ELF-1 (cell line): ENCODE measurements around the gene MOB3A.

ENCODE experiments used
- DNase-seq: peaks from one replicate; pipeline ENCODE4 v3.0.0-alpha.2; 2016; ENCODE audit warnings: low read depth, low spot score

The MOB3A gene

DNA sequence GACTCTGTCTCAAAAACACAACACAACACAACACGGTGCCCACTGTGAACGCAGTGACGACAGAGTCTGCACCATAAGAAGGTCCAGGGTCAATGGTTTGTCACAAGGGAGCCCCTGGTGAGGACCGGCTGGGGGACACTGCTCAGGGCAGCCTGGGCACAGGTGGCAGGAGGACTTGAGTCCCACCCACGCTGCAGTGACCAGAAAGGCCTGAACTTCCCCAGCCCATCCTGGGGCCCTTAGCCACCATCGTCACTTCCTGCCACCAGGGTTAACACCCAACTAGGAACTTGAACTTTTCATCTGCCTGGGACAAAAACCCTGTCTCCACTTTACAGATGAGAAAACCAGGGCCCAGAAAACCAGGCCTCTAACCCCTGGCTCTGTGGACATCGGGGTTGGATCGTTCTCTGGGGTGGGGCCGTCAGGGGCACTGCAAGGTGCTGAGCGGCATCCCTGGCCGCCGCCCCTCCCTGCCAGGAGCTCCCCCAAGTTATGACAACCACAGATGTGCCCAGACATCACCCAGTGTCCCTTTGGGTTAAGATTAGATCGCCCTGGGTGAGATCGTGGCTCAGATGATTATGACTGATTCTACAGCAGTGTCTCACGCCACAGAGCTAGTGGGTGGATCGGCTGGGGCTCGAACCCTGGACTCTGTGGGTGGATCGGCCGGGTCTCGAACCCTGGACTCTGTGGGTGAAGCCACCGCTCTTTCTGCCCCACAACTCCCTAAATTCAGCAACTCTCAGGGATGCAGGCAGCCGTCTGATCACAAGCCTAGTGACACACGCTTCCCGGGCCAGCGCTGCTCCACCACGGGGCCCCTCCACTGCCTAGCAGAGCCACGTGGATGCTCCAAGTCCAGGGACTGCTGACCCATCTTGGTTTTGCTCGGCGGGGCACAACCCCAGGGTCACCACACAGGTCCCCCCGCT, 14.0 kb downstream of the MOB3A start:
- DNase-seq, result no peak

DNA sequence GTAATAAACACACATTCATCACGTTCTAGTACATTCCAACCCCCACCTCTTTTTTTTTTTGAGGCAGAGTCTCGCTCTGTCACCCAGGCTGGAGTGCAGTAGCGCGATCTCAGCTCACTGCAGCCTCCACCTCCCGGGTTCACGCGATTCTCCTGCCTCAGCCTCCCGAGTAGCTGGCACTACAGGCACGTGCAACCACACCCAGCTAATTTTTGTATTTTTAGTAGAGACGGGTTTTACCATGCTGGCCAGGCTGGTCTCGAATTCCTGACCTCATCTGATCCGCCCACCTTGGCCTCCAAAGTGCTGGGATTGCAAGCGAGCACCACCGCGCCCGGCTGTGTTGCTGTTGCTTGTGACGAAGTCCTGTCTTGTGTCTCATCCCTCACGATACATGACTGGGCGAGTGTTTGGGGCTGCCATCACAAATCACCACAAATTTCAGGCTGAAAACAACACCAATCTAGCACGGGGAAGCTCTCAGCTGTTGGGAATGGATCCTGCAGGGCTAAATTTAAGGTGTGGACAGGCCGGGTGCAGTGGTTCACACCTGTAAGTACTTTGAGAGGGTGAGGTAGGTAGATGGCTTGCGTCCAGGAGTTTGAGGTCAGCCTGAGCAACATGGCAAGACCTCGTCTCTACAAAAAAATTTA, 15.7 kb downstream of the MOB3A start:
- DNase-seq, result no peak

DNA sequence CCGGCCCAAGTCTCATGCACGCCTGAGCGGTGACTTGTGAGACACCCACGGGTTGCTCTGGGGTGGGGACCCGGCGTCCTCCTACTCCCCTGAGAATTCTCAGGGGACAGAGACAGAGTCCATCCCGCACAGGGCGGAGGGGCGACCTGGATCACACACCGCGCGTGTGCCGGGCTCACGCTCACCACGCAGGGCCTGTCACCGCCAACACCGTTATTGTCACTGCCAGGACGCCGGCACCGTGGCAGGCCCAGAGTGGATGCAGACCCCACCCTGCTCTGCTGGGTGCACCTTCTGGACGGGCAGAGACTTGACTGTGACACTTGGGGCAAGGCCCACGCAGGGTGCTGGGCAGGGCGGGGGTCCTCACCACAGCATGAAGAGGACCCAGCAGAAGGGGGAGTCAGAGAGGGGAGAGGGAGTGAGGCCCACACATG, 16.2 kb downstream of the MOB3A start:
- DNase-seq, result no peak

DNA sequence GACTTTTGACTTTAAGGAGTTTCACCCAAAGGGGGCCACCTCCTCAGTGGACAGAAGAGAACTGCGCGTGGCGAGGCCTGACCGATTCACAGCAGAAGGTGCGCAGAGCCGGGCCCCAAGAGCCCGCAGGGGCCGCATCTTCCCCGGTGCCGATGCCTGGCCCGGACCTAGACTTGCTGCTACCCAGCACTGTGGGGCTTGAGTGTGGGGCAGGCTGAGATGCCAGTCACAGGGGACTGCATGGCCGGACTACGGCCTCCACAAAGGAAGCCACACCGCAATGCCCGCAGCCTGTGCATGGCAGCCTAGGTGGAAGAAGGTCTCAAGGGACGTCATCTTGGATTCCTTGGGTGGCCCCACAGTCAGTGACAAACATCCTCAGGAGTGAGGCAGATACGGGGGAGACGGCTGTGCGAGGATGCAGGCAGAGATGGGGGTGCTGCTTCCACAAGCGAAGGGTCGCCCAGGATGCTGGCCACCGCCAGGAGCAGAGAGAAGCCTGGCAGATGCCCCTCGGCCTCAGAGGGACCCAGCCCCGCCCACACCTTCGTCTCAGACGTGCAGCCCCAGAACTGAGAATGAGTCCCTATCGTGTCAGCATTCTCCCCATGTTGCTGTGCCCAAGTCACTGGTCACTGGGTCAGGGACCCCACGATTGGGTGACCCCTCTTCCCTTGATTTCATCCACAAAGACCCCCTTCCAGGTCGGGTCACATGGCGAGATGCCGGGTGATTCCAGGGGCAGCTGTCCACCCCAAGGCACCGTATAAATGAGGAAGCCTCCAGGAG, 16.9 kb downstream of the MOB3A start:
- DNase-seq, result no peak

DNA sequence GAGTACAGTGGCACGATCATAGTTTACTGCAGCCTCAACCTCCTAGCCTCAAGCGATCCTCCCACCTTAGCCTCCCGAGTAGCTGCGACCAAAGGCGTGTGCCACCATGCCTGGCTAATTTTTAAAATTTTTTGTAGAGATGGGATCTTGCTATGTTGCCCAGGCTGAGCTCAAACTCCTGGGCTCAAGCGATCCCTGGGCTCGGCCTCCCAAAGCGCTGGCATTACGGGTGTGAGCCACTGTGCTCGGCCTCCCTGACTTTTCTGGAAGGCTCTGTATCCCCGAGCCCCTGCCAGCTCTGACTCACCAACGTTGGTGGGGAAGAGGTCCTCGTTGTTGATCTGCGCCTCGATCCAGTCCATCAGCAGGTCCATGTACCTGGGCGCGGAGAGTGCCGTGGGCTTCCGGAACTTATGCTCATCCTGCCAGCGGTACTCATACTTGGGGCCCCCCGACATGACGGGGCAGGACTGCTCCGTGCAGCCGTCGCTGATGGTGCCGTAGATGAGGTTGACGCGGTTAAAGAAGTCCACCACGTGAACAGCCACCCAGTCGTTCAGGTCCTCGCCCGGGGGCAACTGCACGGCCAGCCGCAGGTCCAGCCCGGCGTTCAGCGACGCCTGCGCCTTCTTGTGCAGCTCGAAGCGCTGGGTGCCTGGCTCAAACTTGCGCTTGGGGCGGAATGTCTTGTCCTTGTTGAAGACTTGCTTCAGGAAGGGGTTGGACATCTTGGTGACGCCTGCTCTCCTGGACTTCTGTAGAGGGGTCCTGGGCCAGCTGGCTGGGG, 18.1 kb downstream of the MOB3A start:
- no peak for DNase-seq

DNA sequence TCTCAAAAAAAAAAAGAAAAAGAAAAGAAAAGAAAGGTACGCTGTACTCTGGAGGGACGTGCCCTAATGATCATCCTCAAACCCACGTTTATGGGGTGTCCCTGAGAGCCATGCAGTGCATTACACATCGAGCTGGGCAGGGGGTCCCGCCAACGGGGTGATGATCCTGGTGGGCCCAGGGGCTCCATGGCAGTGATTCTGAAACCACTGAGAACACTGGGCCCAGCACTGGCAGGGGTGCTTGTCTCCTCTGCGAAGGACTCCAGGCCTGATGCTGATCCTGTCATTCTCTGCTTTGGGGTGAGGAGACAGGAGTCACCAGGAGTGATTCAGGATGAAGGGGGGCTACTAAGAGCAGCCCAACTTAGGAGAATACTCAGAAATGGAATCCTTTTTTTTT, 18.7 kb downstream of the MOB3A start:
- no peak for DNase-seq

DNA sequence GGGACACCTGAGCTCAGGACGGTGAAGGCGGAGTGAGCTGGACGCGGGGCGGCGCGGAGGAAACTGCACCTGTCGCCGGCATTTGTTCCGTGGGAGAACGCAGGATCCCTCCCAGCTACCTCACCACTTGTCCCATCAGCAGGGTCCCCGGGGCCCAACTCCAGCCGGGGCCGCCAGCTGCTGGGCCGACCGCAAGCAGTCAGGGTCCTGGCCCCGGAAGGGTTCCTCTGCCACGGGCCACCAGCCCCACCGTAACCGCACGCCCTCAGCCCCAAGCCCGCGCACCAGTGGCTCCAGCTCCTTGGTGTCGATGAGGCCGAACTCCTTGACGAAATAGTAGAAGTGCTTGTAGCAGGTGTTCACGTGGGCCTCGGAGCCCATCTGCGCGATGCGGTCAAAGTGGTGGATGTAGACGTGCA, 19.6 kb downstream of the MOB3A start:
- no peak for DNase-seq

DNA sequence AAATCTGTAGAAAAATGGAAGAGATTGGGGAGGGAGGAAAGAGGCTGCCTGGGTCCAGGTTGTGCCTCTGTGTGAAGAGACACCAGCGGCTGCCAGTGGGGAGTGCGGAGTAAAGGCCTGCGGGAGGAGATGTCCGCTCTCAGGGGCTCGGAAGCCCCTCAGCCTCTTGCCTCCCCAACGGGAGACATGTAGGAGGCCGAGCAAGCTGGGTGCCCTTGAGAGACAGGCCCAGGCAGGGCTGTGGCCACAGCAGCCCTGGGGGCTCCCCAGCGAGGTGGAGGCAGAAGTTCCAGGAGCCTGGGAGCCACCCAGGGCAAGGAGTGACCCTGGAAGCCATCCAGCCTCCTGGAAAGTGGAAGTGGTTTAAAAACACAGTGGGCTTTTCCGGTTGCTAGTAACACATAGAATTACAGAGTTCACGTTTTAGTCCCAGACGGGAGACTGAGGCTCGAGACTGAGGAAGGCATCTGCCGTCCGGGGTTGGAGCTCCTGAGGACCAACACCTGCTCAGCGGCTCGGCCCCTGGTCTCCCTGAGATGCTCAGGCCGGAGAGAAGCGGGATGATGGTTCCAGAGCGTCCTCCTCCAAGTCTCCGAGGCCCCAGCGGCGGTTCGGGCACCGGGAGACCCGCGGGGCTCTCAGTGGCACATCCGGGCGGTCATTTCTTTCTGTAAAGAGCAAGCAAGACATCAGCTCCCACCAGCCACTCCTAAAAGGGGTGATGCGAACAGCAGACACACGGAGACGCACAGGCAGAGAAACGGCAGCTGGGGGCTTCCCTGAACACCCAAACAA, 23.2 kb downstream of the MOB3A start:
- DNase-seq, result no peak

DNA sequence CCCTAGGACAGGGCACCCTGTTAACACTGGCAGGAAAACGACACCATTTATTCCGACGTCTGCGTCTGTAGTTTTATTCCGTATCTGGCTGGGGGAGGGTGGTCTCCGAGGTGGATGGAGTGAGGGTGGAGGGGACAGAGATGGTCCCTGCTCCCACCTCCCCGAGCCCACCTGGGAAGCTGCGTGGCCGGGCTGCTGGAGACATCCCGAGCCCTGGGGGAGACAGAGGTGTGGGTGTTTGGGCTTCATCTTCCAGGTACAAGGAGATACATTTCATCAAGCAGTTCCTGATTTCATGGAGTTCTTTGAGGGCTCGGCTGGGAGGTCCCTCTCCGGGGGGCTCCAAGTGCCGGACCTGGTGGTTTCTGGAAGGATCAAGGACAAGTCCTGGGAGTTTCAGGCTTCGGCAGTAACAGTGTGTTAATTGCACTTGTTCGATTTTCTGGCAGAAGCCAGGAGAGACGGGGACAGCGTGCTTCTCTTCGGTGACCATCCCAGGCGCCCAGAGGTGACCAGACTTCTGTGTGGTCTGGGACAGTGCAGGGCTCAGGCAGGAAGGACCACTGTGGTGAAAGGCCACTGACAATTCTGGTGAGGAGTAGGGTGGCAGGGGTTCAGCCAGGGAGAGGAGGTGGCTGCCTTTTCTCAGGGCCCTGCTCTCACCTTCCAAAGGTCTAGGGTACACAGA, 25.0 kb downstream of the MOB3A start:
- DNase-seq, result no peak

DNA sequence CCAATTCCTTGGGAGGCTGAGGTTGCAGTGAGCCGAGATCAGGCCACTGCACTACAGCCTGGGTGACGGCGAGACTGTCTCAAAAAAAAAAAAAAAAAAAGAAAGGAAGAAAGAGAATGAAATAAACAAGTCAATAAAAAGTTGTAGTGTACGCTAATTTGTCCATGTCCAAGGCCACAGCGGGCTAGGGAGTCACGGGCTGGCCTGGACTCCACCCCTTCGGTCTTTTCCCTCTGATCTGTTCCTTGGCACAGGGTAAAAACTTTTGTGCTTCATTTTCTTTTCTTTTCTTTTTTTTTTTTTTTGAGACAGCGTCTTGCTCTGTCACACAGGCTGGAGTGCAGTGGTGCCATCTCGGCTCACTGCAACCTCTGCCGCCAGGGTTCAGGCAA, 25.7 kb downstream of the MOB3A start:
- no peak for DNase-seq

DNA sequence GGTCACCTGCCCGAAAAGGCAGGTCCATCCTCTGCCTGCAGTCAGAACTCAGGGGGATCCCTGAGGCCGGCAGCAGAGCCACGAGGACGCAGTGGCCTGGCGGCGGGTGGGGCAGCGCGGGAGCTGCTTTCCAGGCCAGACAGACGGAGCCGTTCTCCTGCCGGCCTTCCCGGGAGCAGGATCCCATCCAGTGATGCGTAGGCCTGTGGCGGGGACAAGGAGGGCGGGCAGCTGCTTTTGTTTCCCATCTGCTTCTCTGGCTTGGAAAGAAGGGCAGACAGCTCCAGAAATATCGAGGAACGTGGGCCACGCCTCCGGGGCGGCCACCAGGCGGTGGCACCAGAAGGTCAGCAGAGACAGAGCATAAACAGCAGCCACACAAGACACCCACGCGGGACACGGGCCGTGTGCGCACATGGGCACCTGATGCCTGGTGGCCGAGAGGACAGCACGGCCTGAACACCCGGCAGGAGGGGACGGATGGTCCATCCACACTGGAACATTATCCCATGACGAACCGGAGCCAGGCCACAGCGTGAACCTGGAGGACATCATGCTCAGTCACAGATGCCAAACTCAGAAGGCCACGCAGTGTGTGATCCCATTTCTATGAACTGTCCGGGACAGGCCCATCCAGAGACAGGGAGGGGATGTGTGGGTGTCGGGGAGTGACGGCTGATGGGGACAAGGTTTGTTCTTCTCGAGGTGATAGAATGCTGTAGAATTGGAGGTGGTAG, 31.2 kb downstream of the MOB3A start:
- DNase-seq, result no peak

DNA sequence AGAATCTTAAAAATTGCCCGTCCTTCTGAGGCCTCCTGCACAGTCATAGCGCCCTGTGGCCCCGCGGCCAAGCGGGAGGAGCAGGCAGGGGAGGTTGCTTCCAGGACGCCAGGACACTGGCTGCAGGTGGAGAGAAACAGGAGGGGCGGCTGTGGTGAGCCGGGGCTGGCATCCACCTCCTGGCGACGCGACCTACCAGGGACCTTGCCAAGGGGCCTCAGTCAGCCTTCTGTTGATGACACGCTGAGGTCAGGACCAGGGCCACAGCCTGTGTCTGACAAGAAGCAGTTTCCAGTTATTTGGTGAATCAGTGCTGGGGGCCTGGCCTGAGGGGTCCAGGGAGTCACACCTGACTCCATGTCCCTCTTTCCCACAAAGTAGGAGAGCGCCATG, 31.7 kb downstream of the MOB3A start:
- DNase-seq, result no peak

DNA sequence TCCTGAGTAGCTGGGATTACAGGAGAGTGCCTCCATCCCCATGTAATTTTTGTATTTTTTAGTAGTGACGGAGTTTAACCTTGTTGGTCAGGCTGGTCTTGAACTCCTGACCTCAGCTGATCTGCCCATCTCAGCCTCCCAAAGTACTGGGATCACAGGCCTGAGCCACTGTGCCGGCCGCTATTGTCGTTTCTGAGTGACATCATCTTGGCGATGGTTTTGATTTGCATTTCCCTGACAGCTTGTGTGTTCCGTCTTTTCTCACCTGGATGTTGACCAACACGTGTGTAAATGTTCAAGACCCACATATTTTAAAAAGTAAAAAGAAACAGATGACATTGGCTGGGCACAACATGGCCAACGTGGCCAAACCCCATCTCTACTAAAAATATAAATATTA, 32.3 kb downstream of the MOB3A start:
- no peak for DNase-seq

DNA sequence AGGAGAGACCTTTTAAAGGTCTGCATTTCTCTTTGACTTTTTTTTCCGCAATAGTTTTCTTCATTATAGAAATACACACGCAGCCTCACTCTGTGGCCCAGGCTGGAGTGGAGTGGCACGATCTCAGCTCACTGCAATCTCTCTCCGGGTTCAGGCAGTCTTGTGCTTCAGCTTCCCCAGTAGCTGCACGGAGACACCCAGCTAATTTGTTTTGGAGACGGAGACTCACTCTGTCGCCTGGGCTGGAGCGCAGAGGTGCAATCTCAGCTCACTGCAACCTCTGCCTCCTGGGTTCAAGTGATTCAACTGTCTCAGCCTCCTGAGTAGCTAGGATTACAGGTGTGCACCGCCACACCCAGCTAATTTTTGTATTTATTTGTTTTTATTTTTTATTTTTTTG, 33.4 kb downstream of the MOB3A start:
- no peak for DNase-seq

DNA sequence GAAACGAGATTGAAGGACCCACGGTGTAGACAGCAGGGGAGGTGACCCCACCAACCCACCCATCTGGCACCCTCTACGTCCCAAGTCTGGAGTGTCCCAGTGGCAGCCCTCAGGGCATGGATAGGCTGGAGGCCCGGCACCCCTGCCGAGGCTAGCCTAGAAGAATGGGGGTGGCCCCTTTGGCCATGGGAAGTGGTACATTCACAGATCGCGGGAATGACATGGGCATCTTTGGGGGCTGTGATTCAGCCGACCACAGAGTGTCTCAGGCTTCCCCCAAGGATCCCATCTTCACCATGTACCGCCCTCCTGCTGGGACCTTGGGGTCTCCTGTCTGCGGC, 33.8 kb downstream of the MOB3A start:
- no peak for DNase-seq

DNA sequence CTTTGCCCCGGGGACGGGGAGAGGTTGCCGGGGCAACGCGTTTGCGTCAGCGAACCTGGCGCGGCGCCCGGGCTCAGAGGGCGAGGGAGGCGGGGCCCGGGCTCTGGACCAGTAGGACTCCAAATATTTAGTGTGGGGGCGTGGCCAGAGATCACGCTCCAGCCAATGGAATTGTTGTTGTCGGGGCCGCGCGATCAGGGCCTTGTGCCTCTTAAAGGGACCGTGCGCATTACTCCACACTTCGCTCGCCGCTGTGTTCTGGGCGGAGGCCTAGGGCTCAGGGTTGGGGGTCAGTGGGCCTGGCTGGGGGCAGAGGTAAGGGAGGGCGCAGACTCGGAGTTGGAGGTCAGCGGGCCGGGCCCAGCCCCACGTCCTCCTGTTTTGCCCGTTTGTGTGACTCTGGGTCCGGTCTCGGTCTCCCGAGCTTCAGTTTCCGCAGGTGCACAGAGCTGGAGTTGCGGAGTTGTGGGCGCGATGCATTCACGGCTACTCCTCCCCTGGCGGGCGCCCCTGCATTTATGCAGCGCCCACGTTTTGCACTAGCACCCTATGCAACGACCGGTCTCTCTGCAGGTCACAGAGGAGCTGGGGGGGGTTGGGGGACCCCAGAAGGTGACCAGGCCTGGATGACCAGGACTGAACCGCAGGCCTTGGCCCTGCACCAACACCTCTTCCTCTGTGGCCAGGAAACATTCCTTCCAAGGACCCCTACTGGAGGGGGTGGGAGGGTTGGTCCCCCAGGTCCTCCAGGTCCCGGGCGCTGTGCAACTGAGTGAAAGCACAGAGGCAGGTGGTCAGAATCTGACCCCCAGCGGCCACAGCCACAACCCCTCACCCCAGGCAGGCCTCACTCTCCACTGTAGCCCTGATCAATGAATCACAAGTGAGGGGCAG, 34.4 kb downstream of the MOB3A start:
- peak; percentile 99 for DNase-seq

DNA sequence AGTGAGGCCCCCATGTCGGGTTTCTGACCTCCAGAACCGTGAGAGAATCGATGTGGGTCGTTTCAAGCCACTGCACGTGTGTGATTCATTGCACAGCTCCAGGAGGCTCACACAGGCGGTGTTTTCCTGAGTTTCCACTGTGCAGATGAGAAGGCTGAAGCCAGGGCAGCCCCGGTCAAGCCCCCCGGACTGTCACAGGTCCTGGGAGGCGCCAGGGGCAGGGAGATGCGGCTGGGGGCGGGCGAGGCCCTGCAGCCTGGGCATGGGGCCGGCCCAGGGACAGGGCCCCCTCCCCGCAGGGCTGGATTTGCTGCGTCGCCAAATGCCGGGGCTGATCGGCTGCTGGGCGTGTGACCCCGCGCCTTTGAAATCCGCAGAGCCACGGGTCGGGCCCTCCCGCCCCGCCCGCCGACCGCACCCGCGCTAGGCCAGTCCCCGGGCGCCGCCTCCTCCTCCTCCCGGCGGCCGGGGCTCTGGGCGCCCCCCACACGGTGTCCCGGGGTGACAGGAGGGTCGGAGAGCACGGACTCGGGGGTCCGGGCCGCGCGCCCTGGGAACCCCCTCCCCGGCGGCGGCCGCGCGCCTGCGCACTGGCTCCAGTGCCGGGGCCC, 35.1 kb downstream of the MOB3A start:
- DNase-seq, result no peak
